WI38 (cell line): ENCODE measurements around the gene KRTAP10-6.
"Not testable (repeated sequence)": the region's sequence is repeated elsewhere in the genome, so short reads cannot be mapped to it uniquely, and the experiment has no call there.

Experiments
- H3K4me3 ChIP-seq: 2 replicates; pipeline ENCODE4 v1.5.1; 2011; ENCODE audit warnings: low read depth, mild to moderate bottlenecking, control low read depth, low read length
- CTCF ChIP-seq: IDR thresholded peaks from 2 replicates; pipeline ENCODE4 v1.5.1; 2012; ENCODE audit warnings: low read depth, mild to moderate bottlenecking, control low read depth, low read length

KRTAP10-6 gene

GRCh38 chr21:44599264-44600029 is 7.1 kb upstream of the KRTAP10-6 start:
- TF ChIP-seq CTCF, result no peak
- H3K4me3 ChIP-seq, result no peak overlapping the region

- H3K4me3 ChIP-seq, result no peak overlapping the region
- no peak for TF ChIP-seq CTCF
Measured at GRCh38 chr21:44598061-44598460, 5.8 kb upstream of the KRTAP10-6 start.

- no peak for TF ChIP-seq CTCF
- H3K4me3 ChIP-seq, result no peak overlapping the region
Measured at GRCh38 chr21:44596068-44596725, 3.9 kb upstream of the KRTAP10-6 start.

GRCh38 chr21:44595524-44595923 is 3.2 kb upstream of the KRTAP10-6 start:
- H3K4me3 ChIP-seq, result no peak overlapping the region
- TF ChIP-seq CTCF, result no peak

GRCh38 chr21:44594406-44594916 is 2.2 kb upstream of the KRTAP10-6 start:
- TF ChIP-seq CTCF, result no peak
- H3K4me3 ChIP-seq, result no peak overlapping the region

- H3K4me3 ChIP-seq, result no peak overlapping the region
- no peak for TF ChIP-seq CTCF
Measured at GRCh38 chr21:44593598-44594405, 1.5 kb upstream of the KRTAP10-6 start.

GRCh38 chr21:44591801-44592130 is 539 bp downstream of the KRTAP10-6 start:
- not testable (repeated sequence) for H3K4me3 ChIP-seq

- not testable (repeated sequence) for H3K4me3 ChIP-seq
Measured at GRCh38 chr21:44590897-44591800, 1.2 kb downstream of the KRTAP10-6 start.
